H1 (cell line): Measurements from ENCODE around the gene NOTUM. TPM values are rescaled to one million over a fixed set of nuclear protein-coding genes. Genes with fewer than 3 reads are reported as not detected.

Experiments
- CTCF ChIA-PET: fragments of 300-600 bp; sonication (Branson Sonifier 250); formaldehyde crosslinking; loops from one replicate; lab custom pipeline; 2021; ENCODE audit not compliant: partially characterized antibody; lab: Charles Lee
- POLR2A ChIA-PET: fragments of 300-600 bp; sonication (Branson Sonifier 250); formaldehyde crosslinking; loops from one replicate; lab custom pipeline; 2021; ENCODE audit warnings: inconsistent platforms; ENCODE audit not compliant: partially characterized antibody; lab: Charles Lee
- DNase-seq, 2 experiments: peaks; one replicate each; pipeline versions ENCODE4 v3.0.0 to v3.0.0-alpha.2; 2010 to 2022; ENCODE audit warnings: low spot score in 2 of 2, low read depth in 1 of 2, mixed read lengths in 1 of 2
- FAIRE-seq: peaks from 2 replicates; lab custom pipeline; 2011; peaks lifted over from hg19 to GRCh38; lab: Jason Lieb, UNC
- H2AFZ ChIP-seq: 2 replicates; pipeline ENCODE4 v1.8.1; 2012; ENCODE audit warnings: low read length, inconsistent platforms
- H2AK5ac ChIP-seq: 2 replicates; pipeline ENCODE4 v1.6.1; 2013; ENCODE audit warnings: low read depth, low read length
- H2BK120ac ChIP-seq: replicated peaks from 2 replicates; pipeline ENCODE3; 2013; ENCODE audit warnings: low read depth, low read length, inconsistent platforms
- H2BK12ac ChIP-seq: 2 replicates; pipeline ENCODE4 v1.6.1; 2013; ENCODE audit warnings: low read depth, low read length
- H2BK15ac ChIP-seq: 2 replicates; pipeline ENCODE4 v1.6.1; 2013; ENCODE audit warnings: low read length
- H2BK20ac ChIP-seq: 2 replicates; pipeline ENCODE4 v1.6.1; 2013; ENCODE audit warnings: low read length
- H2BK5ac ChIP-seq: 2 replicates; pipeline ENCODE4 v1.6.1; 2013; ENCODE audit warnings: low read depth, low read length
- H3K14ac ChIP-seq: 2 replicates; pipeline ENCODE4 v1.6.1; 2013; ENCODE audit warnings: inconsistent platforms; ENCODE audit not compliant: insufficient read length
- H3K18ac ChIP-seq: 2 replicates; pipeline ENCODE4 v1.6.1; 2013; ENCODE audit warnings: low read length; ENCODE audit errors: extremely low read depth
- H3K23ac ChIP-seq: 2 replicates; pipeline ENCODE4 v1.6.1; 2013; ENCODE audit warnings: inconsistent platforms; ENCODE audit not compliant: insufficient read length
- H3K23me2 ChIP-seq: 2 replicates; pipeline ENCODE4 v1.6.1; 2013; ENCODE audit warnings: low read depth, low read length
- H3K27ac ChIP-seq: 2 replicates; pipeline ENCODE4 v1.6.1; 2011; ENCODE audit warnings: low read depth, low read length, inconsistent platforms
- H3K27me3 ChIP-seq, 4 experiments: replicated peaks in 1 of 4; 1 replicate in 1 of 4; 2 replicates in 3 of 4; pipeline versions ENCODE4 v1.6.1 to v1.8.1; 2011 to 2013; ENCODE audit warnings: low read length in 3 of 4, mild to moderate bottlenecking in 3 of 4, inconsistent platforms in 2 of 4, mixed read lengths in 2 of 4, moderate library complexity in 1 of 4; ENCODE audit not compliant: control insufficient read depth in 3 of 4, insufficient read depth in 3 of 4; ENCODE audit errors: extremely low read depth in 1 of 4
- H3K36me3 ChIP-seq, 4 experiments: 2 replicates each; pipeline versions ENCODE4 v1.6.1 to v1.8.1; 2011 to 2013; ENCODE audit warnings: mild to moderate bottlenecking in 4 of 4, low read length in 3 of 4, moderate library complexity in 2 of 4, control low read depth in 1 of 4, inconsistent platforms in 1 of 4; ENCODE audit not compliant: insufficient read depth in 4 of 4, control insufficient read depth in 2 of 4
- H3K4ac ChIP-seq: replicated peaks from 2 replicates; pipeline ENCODE3; 2013; ENCODE audit warnings: low read length, low read depth, mixed read lengths, inconsistent platforms; ENCODE audit not compliant: insufficient read length
- H3K4me1 ChIP-seq, 4 experiments: replicated peaks in 1 of 4; 1 replicate in 1 of 4; 2 replicates in 3 of 4; pipeline versions ENCODE4 v1.6.1 to v1.8.1; 2011 to 2013; ENCODE audit warnings: low read length in 3 of 4, inconsistent platforms in 2 of 4, mixed read lengths in 1 of 4; ENCODE audit not compliant: insufficient read depth in 4 of 4, control insufficient read depth in 3 of 4
- H3K4me2 ChIP-seq, 2 experiments: 2 replicates each; pipeline versions ENCODE4 v1.6.1 to v1.8.1; 2011 to 2013; ENCODE audit warnings: low read depth in 2 of 2, low read length in 2 of 2, control low read depth in 1 of 2, inconsistent platforms in 1 of 2, mild to moderate bottlenecking in 1 of 2; ENCODE audit not compliant: insufficient read depth in 1 of 2
- H3K4me3 ChIP-seq, 4 experiments: fragments of 200-600, 300-600 bp in 1 of 4; sonication (generic), shearing (Covaris generic), sonication (Bioruptor Twin) in 1 of 4; 2 replicates each; pipeline versions ENCODE4 v1.5.1 to v1.8.1; 2011 to 2016; ENCODE audit warnings: low read length in 4 of 4, low read depth in 3 of 4, control low read depth in 2 of 4, inconsistent platforms in 2 of 4, mild to moderate bottlenecking in 2 of 4, mixed read lengths in 1 of 4, moderate library complexity in 1 of 4; ENCODE audit not compliant: insufficient read depth in 2 of 4; ENCODE audit errors: extremely low read depth in 1 of 4
- H3K56ac ChIP-seq: replicated peaks from 2 replicates; pipeline ENCODE3; 2013; ENCODE audit warnings: low read depth, mild to moderate bottlenecking, mixed read lengths, low read length, inconsistent platforms; ENCODE audit not compliant: insufficient read length
- H3K79me1 ChIP-seq: 2 replicates; pipeline ENCODE4 v1.6.1; 2013; ENCODE audit warnings: low read depth, low read length, control low read depth
- H3K79me2 ChIP-seq, 2 experiments: 2 replicates each; pipeline versions ENCODE4 v1.6.1 to v1.8.1; 2012 to 2013; ENCODE audit warnings: low read length in 2 of 2, mild to moderate bottlenecking in 2 of 2, inconsistent platforms in 1 of 2; ENCODE audit not compliant: insufficient read depth in 2 of 2, control insufficient read depth in 1 of 2
- H3K9ac ChIP-seq, 4 experiments: replicated peaks in 1 of 4; 1 replicate in 1 of 4; 2 replicates in 3 of 4; pipeline versions ENCODE4 v1.6.1 to v1.8.1; 2011 to 2013; ENCODE audit warnings: low read depth in 3 of 4, low read length in 3 of 4, control low read depth in 2 of 4, mild to moderate bottlenecking in 2 of 4, moderate library complexity in 2 of 4, inconsistent platforms in 1 of 4; ENCODE audit errors: extremely low read depth in 1 of 4
- H3K9me3 ChIP-seq, 2 experiments: 2 replicates each; pipeline versions ENCODE4 v1.6.1 to v1.8.1; 2012 to 2013; ENCODE audit warnings: mild to moderate bottlenecking in 2 of 2, moderate library complexity in 2 of 2, control low read depth in 1 of 2, inconsistent platforms in 1 of 2, low read depth in 1 of 2, low read length in 1 of 2, mixed read lengths in 1 of 2; ENCODE audit not compliant: insufficient read depth in 2 of 2
- H4K20me1 ChIP-seq, 2 experiments: replicated peaks in 1 of 2; 2 replicates each; pipeline versions ENCODE3 to v1.8.1; 2011 to 2013; ENCODE audit warnings: inconsistent platforms in 2 of 2, low read length in 2 of 2, mild to moderate bottlenecking in 1 of 2; ENCODE audit not compliant: insufficient read depth in 2 of 2, control insufficient read depth in 1 of 2
- H4K5ac ChIP-seq: 2 replicates; pipeline ENCODE4 v1.6.1; 2013; ENCODE audit warnings: low read length, low read depth, mixed read lengths, inconsistent platforms; ENCODE audit not compliant: insufficient read length
- H4K8ac ChIP-seq: 2 replicates; pipeline ENCODE4 v1.8.0; 2013; ENCODE audit warnings: mild to moderate bottlenecking, moderate library complexity, low read length, inconsistent platforms; ENCODE audit not compliant: insufficient read depth; ENCODE audit errors: extremely low read depth
- H4K91ac ChIP-seq: replicated peaks from 2 replicates; pipeline ENCODE3; 2013; ENCODE audit warnings: low read length, mixed read lengths, inconsistent platforms; ENCODE audit not compliant: insufficient read length
- ATF3 ChIP-seq: IDR thresholded peaks from 2 replicates; pipeline ENCODE4 v1.6.1; 2011; ENCODE audit warnings: low read depth, mild to moderate bottlenecking, low read length; ENCODE audit not compliant: insufficient read depth
- CHD1 ChIP-seq: IDR thresholded peaks from 2 replicates; pipeline ENCODE4 v1.6.1; 2012; ENCODE audit warnings: low read depth, low read length, improper control_type of control experiment
- CTBP2 ChIP-seq: IDR thresholded peaks from 2 replicates; pipeline ENCODE4 v1.7.0; 2011; ENCODE audit warnings: borderline replicate concordance, mild to moderate bottlenecking, moderate library complexity, mixed read lengths, low read length; ENCODE audit not compliant: insufficient read depth, insufficient read length
- JUN ChIP-seq: IDR thresholded peaks from 2 replicates; pipeline ENCODE4 v1.6.1; 2011; ENCODE audit warnings: low read depth, mild to moderate bottlenecking, improper control_type of control experiment, low read length
- SP4 ChIP-seq: IDR thresholded peaks from 2 replicates; pipeline ENCODE4 v1.6.1; 2012; ENCODE audit warnings: low read length, inconsistent platforms
- WGBS, 2 experiments: shearing (Covaris generic) in 1 of 2; methylation state at CpG; one replicate each; pipeline versions ENCODE4 v1.1.6 to v1.1.7; 2013 to 2015; ENCODE audit warnings: low lambda C conversion rate in 2 of 2, mixed read lengths in 2 of 2, inconsistent platforms in 1 of 2, low coverage in 1 of 2, missing lambda C conversion rate in 1 of 2; ENCODE audit not compliant: insufficient replicate concordance in 2 of 2, insufficient coverage in 1 of 2, insufficient read length in 1 of 2; ENCODE audit errors: extremely low coverage in 1 of 2, missing lambda C conversion rate in 1 of 2; 5-methylcytosine and 5-hydroxymethylcytosine counted together
- polyA plus RNA-seq, 7 experiments: library from polyadenylated mRNA; depleted of rRNA in 3 of 7; stranded (reverse) in 5 of 7; unstranded in 2 of 7; fragments of >200 nt in 5 of 7; fragments of 200-250 nt in 2 of 7; gene quantifications; 1 replicate in 5 of 7; 2 replicates in 1 of 7; 4 replicates in 1 of 7; pipeline versions ENCODE4 v1.2.1 to v1.2.3, GENCODE V29; 2011 to 2013; ENCODE audit warnings: missing spikeins in 2 of 7, mixed read lengths in 2 of 7
- total RNA-seq: library from RNA; stranded (reverse); fragmentation: NEBNext Ultra II Directional; extraction: Animal tissue kit (Norgen Biotek cat#: 25700); gene quantifications from 2 replicates; pipeline ENCODE4 v1.2.1, GENCODE V29; 2021

The NOTUM gene
- total and polyA plus RNA-seq, 2 of the 8 experiments (the other 6 are each of a cell fraction or from before 2014, with no cell fraction given), result 0.45 to 0.76 TPM

- Histone ChIP-seq H3K9ac (no peak overlapping the region), H4K5ac (no peak overlapping the region), H2BK120ac (no peak overlapping the region), H3K4me3 (no peak overlapping the region), H4K8ac (peak overlapping the region; percentile 80), H2BK20ac (no peak overlapping the region), H3K79me2 (no peaks in the 10 kb centered on the region; a peak in 1 of 4 replicates), H3K56ac (no peak overlapping the region), H2BK15ac (no peak overlapping the region), H4K91ac (no peak overlapping the region), H3K14ac (no peak overlapping the region), H2AK5ac (no peak overlapping the region), H3K27ac (0 out of 2 replicates have a peak overlapping the region, but pooled peaks have one; percentile 34), H3K27me3 (no peaks in the 10 kb centered on the region), H2BK12ac (0 out of 2 replicates have a peak overlapping the region, but pooled peaks have one; percentile 17), H4K20me1 (peaks cover 3 to 15% of the 10 kb centered on the region in 2 experiments), H3K79me1 (peaks cover 5% of the 10 kb centered on the region), H3K18ac (no peak overlapping the region), H3K23ac (no peak overlapping the region), H3K4me1 (peaks cover 0 to 31% (median 27%) of the 10 kb centered on the region in 4 experiments; a peak in 6 of 7 replicates), H3K23me2 (no peaks in the 10 kb centered on the region), H3K36me3 (no peaks in the 10 kb centered on the region), H3K4me2 (no peak overlapping the region), H3K9me3 (no peaks in the 10 kb centered on the region), H2AFZ (no peak overlapping the region), H2BK5ac (0 out of 2 replicates have a peak overlapping the region, but pooled peaks have one; percentile 52), H3K4ac (no peak overlapping the region)
- TF ChIP-seq CTBP2 (no peak), SP4 (no peak), JUN (no peak), CHD1 (no peak), ATF3 (no peak)
- WGBS, 2 experiments, result 92% methylated on average over 27 of the region's 39 CpGs; no CpG with 5 or more reads in 1 of the 2 experiments
- no peak for FAIRE-seq
- POLR2A ChIA-PET, result interaction anchor here (1.1 to 1.4 kb wide), 3 partner anchors 9 to 74 kb away, joined by 3 read pairs; no protein-coding TSS in a partner anchor
- DNase-seq, result peak in 1 of 2 experiments; percentile 46
- CTCF ChIA-PET, result interaction anchor here (1.3 to 3.2 kb wide), 13 partner anchors 10 to 126 kb away, joined by 3 to 20 read pairs (median 6); partner anchors contain the start of gene MAFG
These were observed 33.8 kb upstream of the NOTUM start for GRCh38 chr17:81994593-81995462.
